Stomach (tissue), 4 donors: ENCODE results near the gene AGAP5.
"Not testable (repeated sequence)": the region's sequence is repeated elsewhere in the genome, so short reads cannot be mapped to it uniquely, and the experiment has no call there.

Experiments used
- POLR2A ChIP-seq, 4 donors: fragments of 450-650 bp; IDR thresholded peaks; one replicate each; pipeline ENCODE4 v1.6.1; 2016; ENCODE audit warnings: antibody characterized with exemption in 4 of 4, control low read depth in 2 of 4, mild to moderate bottlenecking in 1 of 4, moderate library complexity in 1 of 4
- TF ChIP-seq, protein P1 (sequence below), 7 experiments: fragments of 450-650 bp in 4 of 7; fragments of 200-600 bp in 3 of 7; sonication (generic) in 3 of 7; IDR thresholded peaks; one replicate each; pipeline ENCODE4 v1.5.1; 2016 to 2019; ENCODE audit warnings: antibody characterized with exemption in 7 of 7, control low read depth in 2 of 7, mild to moderate bottlenecking in 1 of 7

GRCh38 chr10:73703924-73704323, 6.0 kb upstream of the AGAP5 start:
- TF ChIP-seq, protein P1, sequence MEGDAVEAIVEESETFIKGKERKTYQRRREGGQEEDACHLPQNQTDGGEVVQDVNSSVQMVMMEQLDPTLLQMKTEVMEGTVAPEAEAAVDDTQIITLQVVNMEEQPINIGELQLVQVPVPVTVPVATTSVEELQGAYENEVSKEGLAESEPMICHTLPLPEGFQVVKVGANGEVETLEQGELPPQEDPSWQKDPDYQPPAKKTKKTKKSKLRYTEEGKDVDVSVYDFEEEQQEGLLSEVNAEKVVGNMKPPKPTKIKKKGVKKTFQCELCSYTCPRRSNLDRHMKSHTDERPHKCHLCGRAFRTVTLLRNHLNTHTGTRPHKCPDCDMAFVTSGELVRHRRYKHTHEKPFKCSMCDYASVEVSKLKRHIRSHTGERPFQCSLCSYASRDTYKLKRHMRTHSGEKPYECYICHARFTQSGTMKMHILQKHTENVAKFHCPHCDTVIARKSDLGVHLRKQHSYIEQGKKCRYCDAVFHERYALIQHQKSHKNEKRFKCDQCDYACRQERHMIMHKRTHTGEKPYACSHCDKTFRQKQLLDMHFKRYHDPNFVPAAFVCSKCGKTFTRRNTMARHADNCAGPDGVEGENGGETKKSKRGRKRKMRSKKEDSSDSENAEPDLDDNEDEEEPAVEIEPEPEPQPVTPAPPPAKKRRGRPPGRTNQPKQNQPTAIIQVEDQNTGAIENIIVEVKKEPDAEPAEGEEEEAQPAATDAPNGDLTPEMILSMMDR (IDR thresholded peaks at IDR 0.05): not testable (repeated sequence)
- not testable (repeated sequence) for TF ChIP-seq POLR2A (IDR thresholded peaks at IDR 0.05)
